HG03469 (cell line): ENCODE results near the gene HIVEP1.

Experiments
- ATAC-seq: cut with Tn5 transposase; IDR thresholded peaks from one replicate; pipeline ENCODE4 v1.9.1; 2021; ENCODE audit warnings: mild to moderate bottlenecking, moderate library complexity, moderate number of reproducible peaks; ENCODE audit not compliant: unreplicated experiment

Gene HIVEP1

GRCh38 chr6:12012038-12012557, at the start of gene HIVEP1:
TSS of gene HIVEP1 (plus strand) at chr6:12012312. CDS start at chr6:12015629, 3,317 bp downstream.
- ATAC-seq, result no peak

GRCh38 chr6:11963756-11964500, 48.2 kb upstream of the HIVEP1 start:
- ATAC-seq, result no peak

- no peak for ATAC-seq
Measured at GRCh38 chr6:11964729-11965335, 47.3 kb upstream of the HIVEP1 start.

GRCh38 chr6:11965499-11965898, 46.6 kb upstream of the HIVEP1 start:
- no peak for ATAC-seq

GRCh38 chr6:11968241-11968806, 43.8 kb upstream of the HIVEP1 start:
- ATAC-seq, result no peak

- ATAC-seq, result no peak
Measured at GRCh38 chr6:11969092-11969491, 43.0 kb upstream of the HIVEP1 start.

GRCh38 chr6:11970114-11970513, 42.0 kb upstream of the HIVEP1 start:
- no peak for ATAC-seq

- no peak for ATAC-seq
Measured at GRCh38 chr6:11971154-11971553, 41.0 kb upstream of the HIVEP1 start.

- ATAC-seq, result no peak
Measured at GRCh38 chr6:11972270-11972669, 39.8 kb upstream of the HIVEP1 start.

GRCh38 chr6:11972806-11973205, 39.3 kb upstream of the HIVEP1 start:
- no peak for ATAC-seq

- ATAC-seq, result no peak
Measured at GRCh38 chr6:11973238-11973637, 38.9 kb upstream of the HIVEP1 start.

- no peak for ATAC-seq
Measured at GRCh38 chr6:11974089-11974488, 38.0 kb upstream of the HIVEP1 start.

GRCh38 chr6:11975353-11975977, 36.6 kb upstream of the HIVEP1 start:
- ATAC-seq, result no peak

- ATAC-seq, result no peak
Measured at GRCh38 chr6:11976489-11976888, 35.6 kb upstream of the HIVEP1 start.

GRCh38 chr6:11977193-11977592, 34.9 kb upstream of the HIVEP1 start:
- ATAC-seq, result no peak

GRCh38 chr6:11977738-11978137, 34.4 kb upstream of the HIVEP1 start:
- ATAC-seq, result no peak

- ATAC-seq, result no peak
Measured at GRCh38 chr6:11978169-11978987, 33.7 kb upstream of the HIVEP1 start.

- ATAC-seq, result no peak
Measured at GRCh38 chr6:11979866-11980265, 32.2 kb upstream of the HIVEP1 start.

- ATAC-seq, result no peak
Measured at GRCh38 chr6:11983306-11983705, 28.8 kb upstream of the HIVEP1 start.

- no peak for ATAC-seq
Measured at GRCh38 chr6:11987386-11987785, 24.7 kb upstream of the HIVEP1 start.

- ATAC-seq, result no peak
Measured at GRCh38 chr6:11989386-11989785, 22.7 kb upstream of the HIVEP1 start.
